WTC11 (cell line): Measurements from ENCODE around the gene PPP1R9A. TPM values are rescaled to one million over a fixed set of nuclear protein-coding genes. Genes with fewer than 3 reads are reported as not detected.

Source experiments
- ATAC-seq: fragments of 200-7000 bp; cut with Tn5 transposase; 2 replicates; pipeline ENCODE4 v1.10.0; 2021; ENCODE audit warnings: mild to moderate bottlenecking, moderate library complexity
- CTCF ChIA-PET: fragments of 300-600 bp; sonication (Branson Sonifier 250); formaldehyde crosslinking; loops from one replicate; lab custom pipeline; 2021; ENCODE audit warnings: antibody characterized with exemption; lab: Charles Lee
- POLR2A ChIA-PET: fragments of 350-600 bp; sonication (Branson Sonifier 250); formaldehyde crosslinking; loops from one replicate; lab custom pipeline; 2021; ENCODE audit warnings: antibody characterized with exemption; lab: Charles Lee
- DNase-seq: peaks from one replicate; pipeline ENCODE4 v3.0.0; 2021; ENCODE audit warnings: low spot score
- H3K27ac Mint-ChIP-seq: 2 replicates; pipeline ENCODE4 v1.8.0; 2021; ENCODE audit warnings: mixed read lengths
- H3K27me3 Mint-ChIP-seq: 2 replicates; pipeline ENCODE4 v1.8.0; 2021; ENCODE audit warnings: low read depth, mild to moderate bottlenecking, moderate library complexity, mixed read lengths
- H3K36me3 Mint-ChIP-seq: 2 replicates; pipeline ENCODE4 v1.8.0; 2021; ENCODE audit warnings: mixed read lengths
- H3K4me1 Mint-ChIP-seq: 2 replicates; pipeline ENCODE4 v1.8.0; 2022; ENCODE audit warnings: mixed read lengths
- H3K4me3 Mint-ChIP-seq: 2 replicates; pipeline ENCODE4 v1.8.0; 2021; ENCODE audit warnings: mild to moderate bottlenecking, moderate library complexity, mixed read lengths
- H3K9me3 Mint-ChIP-seq: 2 replicates; pipeline ENCODE4 v1.8.0; 2021; ENCODE audit warnings: mixed read lengths
- CBFB ChIP-seq: sonication (generic); formaldehyde crosslinking; IDR thresholded peaks from 2 replicates; pipeline ENCODE4 v1.8.1; 2022; ENCODE audit warnings: mild to moderate bottlenecking, low read depth, missing genetic modification reagents
- FOXP1 ChIP-seq: sonication (generic); formaldehyde crosslinking; IDR thresholded peaks from 2 replicates; pipeline ENCODE4 v1.8.0; 2022; ENCODE audit warnings: missing genetic modification reagents, mild to moderate bottlenecking, moderate library complexity, borderline replicate concordance
- SP1 ChIP-seq: sonication (generic); formaldehyde crosslinking; conservative IDR thresholded peaks from 2 replicates; pipeline ENCODE4 v1.8.1; 2022; ENCODE audit warnings: missing genetic modification reagents
- TCF7 ChIP-seq: sonication (generic); formaldehyde crosslinking; IDR thresholded peaks from 2 replicates; pipeline ENCODE4 v1.8.0; 2022; ENCODE audit warnings: mild to moderate bottlenecking, low read depth, missing genetic modification reagents, moderate library complexity
- ZNF138 ChIP-seq: sonication (generic); formaldehyde crosslinking; conservative IDR thresholded peaks from 2 replicates; pipeline ENCODE4 v1.8.1; 2022; ENCODE audit warnings: mild to moderate bottlenecking, moderate library complexity, missing genetic modification reagents
- ZNF317 ChIP-seq: sonication (generic); formaldehyde crosslinking; IDR thresholded peaks from 2 replicates; pipeline ENCODE4 v1.8.1; 2023; ENCODE audit warnings: low read depth, mild to moderate bottlenecking, moderate library complexity, missing genetic modification reagents, borderline replicate concordance
- ZNF416 ChIP-seq: fragments of 250-450 bp; sonication (Bioruptor Pico); IDR thresholded peaks from 2 replicates; pipeline ENCODE4 v1.9.0; 2021; ENCODE audit warnings: mild to moderate bottlenecking, inconsistent platforms
- total RNA-seq: library from RNA; stranded (reverse); gene quantifications from 3 replicates; pipeline ENCODE4 v1.2.3, GENCODE V29; 2021
- TF ChIP-seq, protein P1 (sequence below): sonication (generic); formaldehyde crosslinking; IDR thresholded peaks from 2 replicates; pipeline ENCODE4 v1.8.1; 2022; ENCODE audit warnings: low read depth, missing genetic modification reagents, borderline replicate concordance
- TF ChIP-seq, protein P2 (sequence below): sonication (generic); formaldehyde crosslinking; IDR thresholded peaks from 2 replicates; pipeline ENCODE4 v1.8.1; 2023; ENCODE audit warnings: mild to moderate bottlenecking, moderate library complexity, missing genetic modification reagents
- TF ChIP-seq, protein P3 (sequence below): sonication (generic); formaldehyde crosslinking; IDR thresholded peaks from 2 replicates; pipeline ENCODE4 v1.8.1; 2023; ENCODE audit warnings: mild to moderate bottlenecking, missing genetic modification reagents, borderline replicate concordance
- TF ChIP-seq, protein P4 (sequence below): sonication (generic); formaldehyde crosslinking; IDR thresholded peaks from 2 replicates; pipeline ENCODE4 v1.8.1; 2023; ENCODE audit warnings: mild to moderate bottlenecking, missing genetic modification reagents
- TF ChIP-seq, protein P5 (sequence below): fragments of 250-450 bp; sonication (Bioruptor Pico); IDR thresholded peaks from 2 replicates; pipeline ENCODE4 v1.9.0; 2021; ENCODE audit warnings: mild to moderate bottlenecking, borderline replicate concordance
- TF ChIP-seq, protein P6 (sequence below): sonication (generic); formaldehyde crosslinking; IDR thresholded peaks from 2 replicates; pipeline ENCODE4 v1.8.1; 2023; ENCODE audit warnings: mild to moderate bottlenecking, missing genetic modification reagents, moderate library complexity
- TF ChIP-seq, protein P7 (sequence below): sonication (generic); formaldehyde crosslinking; IDR thresholded peaks from 2 replicates; pipeline ENCODE4 v1.8.0; 2022; ENCODE audit warnings: mild to moderate bottlenecking, missing genetic modification reagents
- TF ChIP-seq, protein P8 (sequence below): fragments of 250-450 bp; sonication (Bioruptor Pico); IDR thresholded peaks from 2 replicates; pipeline ENCODE4 v1.9.0; 2021; ENCODE audit warnings: mild to moderate bottlenecking

The PPP1R9A gene
- total RNA-seq, 1 experiment from 2014 or later: 16.8 TPM

DNA sequence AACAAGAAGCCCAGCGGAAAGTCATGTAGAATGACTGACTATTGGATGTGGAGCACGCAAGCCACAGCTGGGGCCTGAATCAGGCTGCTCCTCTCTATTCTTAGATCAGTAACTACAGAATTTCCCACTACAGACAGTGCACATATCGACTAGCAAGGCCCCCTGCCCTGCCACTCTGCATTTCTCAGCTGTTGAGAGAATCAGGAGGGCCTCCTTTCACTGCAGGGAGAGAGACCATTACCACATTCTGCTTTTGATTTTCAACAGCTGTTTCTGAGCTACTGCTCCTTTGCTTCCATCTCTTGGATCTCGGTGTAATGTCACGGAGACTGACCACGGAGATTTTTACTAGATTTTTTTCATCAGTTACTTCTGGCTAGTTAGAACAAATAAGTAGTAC lies 343.2 kb downstream of the PPP1R9A start (continued):
- TF ChIP-seq, protein P1, sequence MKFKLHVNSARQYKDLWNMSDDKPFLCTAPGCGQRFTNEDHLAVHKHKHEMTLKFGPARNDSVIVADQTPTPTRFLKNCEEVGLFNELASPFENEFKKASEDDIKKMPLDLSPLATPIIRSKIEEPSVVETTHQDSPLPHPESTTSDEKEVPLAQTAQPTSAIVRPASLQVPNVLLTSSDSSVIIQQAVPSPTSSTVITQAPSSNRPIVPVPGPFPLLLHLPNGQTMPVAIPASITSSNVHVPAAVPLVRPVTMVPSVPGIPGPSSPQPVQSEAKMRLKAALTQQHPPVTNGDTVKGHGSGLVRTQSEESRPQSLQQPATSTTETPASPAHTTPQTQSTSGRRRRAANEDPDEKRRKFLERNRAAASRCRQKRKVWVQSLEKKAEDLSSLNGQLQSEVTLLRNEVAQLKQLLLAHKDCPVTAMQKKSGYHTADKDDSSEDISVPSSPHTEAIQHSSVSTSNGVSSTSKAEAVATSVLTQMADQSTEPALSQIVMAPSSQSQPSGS (CRISPR knock-in tag): no peak
- no peak for TF ChIP-seq ZNF317
- TF ChIP-seq, all 79 proteins: peak for 0

DNA sequence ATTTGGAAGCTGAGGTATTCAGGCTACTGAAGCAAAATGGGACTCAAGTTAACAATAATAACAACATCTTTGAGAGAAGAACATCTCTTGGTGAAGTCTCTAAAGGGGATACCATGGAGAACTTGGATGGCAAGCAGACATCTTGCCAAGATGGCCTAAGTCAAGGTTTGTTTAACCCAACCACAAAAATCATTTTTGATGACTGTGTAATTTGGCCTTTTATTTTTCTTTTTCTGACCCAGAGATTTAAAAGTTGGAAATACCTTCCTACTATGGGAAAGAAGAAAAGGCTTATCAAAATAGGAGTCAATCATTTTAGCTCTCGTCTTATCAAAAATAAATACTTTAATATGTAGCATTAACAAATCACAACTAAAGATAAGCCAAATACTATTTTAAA lies 344.6 kb downstream of the PPP1R9A start:
- no peak overlapping the region for H3K4me3 Mint-ChIP-seq
- no peaks in the 10 kb centered on the region for H3K27me3 Mint-ChIP-seq
- H3K27ac Mint-ChIP-seq: no peak overlapping the region
- H3K9me3 Mint-ChIP-seq: no peaks in the 10 kb centered on the region
- CTCF ChIA-PET: interaction anchor here (1.1 to 1.5 kb wide), 2 partner anchors 225 to 227 kb away, joined by 3 read pairs; no protein-coding TSS in a partner anchor
- peaks cover 7% of the 10 kb centered on the region for H3K4me1 Mint-ChIP-seq
- TF ChIP-seq, protein P2, sequence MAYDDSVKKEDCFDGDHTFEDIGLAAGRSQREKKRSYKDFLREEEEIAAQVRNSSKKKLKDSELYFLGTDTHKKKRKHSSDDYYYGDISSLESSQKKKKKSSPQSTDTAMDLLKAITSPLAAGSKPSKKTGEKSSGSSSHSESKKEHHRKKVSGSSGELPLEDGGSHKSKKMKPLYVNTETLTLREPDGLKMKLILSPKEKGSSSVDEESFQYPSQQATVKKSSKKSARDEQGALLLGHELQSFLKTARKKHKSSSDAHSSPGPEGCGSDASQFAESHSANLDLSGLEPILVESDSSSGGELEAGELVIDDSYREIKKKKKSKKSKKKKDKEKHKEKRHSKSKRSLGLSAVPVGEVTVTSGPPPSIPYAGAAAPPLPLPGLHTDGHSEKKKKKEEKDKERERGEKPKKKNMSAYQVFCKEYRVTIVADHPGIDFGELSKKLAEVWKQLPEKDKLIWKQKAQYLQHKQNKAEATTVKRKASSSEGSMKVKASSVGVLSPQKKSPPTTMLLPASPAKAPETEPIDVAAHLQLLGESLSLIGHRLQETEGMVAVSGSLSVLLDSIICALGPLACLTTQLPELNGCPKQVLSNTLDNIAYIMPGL (CRISPR knock-in tag): no peak
- TF ChIP-seq ZNF416 (no peak), ZNF138 (CRISPR knock-in tag) (no peak), SP1 (CRISPR knock-in tag) (no peak), TCF7 (no peak), CBFB (CRISPR knock-in tag) (no peak), FOXP1 (CRISPR knock-in tag) (no peak)
- TF ChIP-seq, protein P3, sequence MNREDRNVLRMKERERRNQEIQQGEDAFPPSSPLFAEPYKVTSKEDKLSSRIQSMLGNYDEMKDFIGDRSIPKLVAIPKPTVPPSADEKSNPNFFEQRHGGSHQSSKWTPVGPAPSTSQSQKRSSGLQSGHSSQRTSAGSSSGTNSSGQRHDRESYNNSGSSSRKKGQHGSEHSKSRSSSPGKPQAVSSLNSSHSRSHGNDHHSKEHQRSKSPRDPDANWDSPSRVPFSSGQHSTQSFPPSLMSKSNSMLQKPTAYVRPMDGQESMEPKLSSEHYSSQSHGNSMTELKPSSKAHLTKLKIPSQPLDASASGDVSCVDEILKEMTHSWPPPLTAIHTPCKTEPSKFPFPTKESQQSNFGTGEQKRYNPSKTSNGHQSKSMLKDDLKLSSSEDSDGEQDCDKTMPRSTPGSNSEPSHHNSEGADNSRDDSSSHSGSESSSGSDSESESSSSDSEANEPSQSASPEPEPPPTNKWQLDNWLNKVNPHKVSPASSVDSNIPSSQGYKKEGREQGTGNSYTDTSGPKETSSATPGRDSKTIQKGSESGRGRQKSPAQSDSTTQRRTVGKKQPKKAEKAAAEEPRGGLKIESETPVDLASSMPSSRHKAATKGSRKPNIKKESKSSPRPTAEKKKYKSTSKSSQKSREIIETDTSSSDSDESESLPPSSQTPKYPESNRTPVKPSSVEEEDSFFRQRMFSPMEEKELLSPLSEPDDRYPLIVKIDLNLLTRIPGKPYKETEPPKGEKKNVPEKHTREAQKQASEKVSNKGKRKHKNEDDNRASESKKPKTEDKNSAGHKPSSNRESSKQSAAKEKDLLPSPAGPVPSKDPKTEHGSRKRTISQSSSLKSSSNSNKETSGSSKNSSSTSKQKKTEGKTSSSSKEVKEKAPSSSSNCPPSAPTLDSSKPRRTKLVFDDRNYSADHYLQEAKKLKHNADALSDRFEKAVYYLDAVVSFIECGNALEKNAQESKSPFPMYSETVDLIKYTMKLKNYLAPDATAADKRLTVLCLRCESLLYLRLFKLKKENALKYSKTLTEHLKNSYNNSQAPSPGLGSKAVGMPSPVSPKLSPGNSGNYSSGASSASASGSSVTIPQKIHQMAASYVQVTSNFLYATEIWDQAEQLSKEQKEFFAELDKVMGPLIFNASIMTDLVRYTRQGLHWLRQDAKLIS (CRISPR knock-in tag): no peak
- TF ChIP-seq, protein P4, sequence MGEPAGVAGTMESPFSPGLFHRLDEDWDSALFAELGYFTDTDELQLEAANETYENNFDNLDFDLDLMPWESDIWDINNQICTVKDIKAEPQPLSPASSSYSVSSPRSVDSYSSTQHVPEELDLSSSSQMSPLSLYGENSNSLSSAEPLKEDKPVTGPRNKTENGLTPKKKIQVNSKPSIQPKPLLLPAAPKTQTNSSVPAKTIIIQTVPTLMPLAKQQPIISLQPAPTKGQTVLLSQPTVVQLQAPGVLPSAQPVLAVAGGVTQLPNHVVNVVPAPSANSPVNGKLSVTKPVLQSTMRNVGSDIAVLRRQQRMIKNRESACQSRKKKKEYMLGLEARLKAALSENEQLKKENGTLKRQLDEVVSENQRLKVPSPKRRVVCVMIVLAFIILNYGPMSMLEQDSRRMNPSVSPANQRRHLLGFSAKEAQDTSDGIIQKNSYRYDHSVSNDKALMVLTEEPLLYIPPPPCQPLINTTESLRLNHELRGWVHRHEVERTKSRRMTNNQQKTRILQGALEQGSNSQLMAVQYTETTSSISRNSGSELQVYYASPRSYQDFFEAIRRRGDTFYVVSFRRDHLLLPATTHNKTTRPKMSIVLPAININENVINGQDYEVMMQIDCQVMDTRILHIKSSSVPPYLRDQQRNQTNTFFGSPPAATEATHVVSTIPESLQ: no peak
- TF ChIP-seq, protein P5, sequence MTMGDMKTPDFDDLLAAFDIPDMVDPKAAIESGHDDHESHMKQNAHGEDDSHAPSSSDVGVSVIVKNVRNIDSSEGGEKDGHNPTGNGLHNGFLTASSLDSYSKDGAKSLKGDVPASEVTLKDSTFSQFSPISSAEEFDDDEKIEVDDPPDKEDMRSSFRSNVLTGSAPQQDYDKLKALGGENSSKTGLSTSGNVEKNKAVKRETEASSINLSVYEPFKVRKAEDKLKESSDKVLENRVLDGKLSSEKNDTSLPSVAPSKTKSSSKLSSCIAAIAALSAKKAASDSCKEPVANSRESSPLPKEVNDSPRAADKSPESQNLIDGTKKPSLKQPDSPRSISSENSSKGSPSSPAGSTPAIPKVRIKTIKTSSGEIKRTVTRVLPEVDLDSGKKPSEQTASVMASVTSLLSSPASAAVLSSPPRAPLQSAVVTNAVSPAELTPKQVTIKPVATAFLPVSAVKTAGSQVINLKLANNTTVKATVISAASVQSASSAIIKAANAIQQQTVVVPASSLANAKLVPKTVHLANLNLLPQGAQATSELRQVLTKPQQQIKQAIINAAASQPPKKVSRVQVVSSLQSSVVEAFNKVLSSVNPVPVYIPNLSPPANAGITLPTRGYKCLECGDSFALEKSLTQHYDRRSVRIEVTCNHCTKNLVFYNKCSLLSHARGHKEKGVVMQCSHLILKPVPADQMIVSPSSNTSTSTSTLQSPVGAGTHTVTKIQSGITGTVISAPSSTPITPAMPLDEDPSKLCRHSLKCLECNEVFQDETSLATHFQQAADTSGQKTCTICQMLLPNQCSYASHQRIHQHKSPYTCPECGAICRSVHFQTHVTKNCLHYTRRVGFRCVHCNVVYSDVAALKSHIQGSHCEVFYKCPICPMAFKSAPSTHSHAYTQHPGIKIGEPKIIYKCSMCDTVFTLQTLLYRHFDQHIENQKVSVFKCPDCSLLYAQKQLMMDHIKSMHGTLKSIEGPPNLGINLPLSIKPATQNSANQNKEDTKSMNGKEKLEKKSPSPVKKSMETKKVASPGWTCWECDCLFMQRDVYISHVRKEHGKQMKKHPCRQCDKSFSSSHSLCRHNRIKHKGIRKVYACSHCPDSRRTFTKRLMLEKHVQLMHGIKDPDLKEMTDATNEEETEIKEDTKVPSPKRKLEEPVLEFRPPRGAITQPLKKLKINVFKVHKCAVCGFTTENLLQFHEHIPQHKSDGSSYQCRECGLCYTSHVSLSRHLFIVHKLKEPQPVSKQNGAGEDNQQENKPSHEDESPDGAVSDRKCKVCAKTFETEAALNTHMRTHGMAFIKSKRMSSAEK (CRISPR knock-in tag): no peak
- TF ChIP-seq, protein P6, sequence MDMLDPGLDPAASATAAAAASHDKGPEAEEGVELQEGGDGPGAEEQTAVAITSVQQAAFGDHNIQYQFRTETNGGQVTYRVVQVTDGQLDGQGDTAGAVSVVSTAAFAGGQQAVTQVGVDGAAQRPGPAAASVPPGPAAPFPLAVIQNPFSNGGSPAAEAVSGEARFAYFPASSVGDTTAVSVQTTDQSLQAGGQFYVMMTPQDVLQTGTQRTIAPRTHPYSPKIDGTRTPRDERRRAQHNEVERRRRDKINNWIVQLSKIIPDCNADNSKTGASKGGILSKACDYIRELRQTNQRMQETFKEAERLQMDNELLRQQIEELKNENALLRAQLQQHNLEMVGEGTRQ (CRISPR knock-in tag): no peak
- TF ChIP-seq, protein P7, sequence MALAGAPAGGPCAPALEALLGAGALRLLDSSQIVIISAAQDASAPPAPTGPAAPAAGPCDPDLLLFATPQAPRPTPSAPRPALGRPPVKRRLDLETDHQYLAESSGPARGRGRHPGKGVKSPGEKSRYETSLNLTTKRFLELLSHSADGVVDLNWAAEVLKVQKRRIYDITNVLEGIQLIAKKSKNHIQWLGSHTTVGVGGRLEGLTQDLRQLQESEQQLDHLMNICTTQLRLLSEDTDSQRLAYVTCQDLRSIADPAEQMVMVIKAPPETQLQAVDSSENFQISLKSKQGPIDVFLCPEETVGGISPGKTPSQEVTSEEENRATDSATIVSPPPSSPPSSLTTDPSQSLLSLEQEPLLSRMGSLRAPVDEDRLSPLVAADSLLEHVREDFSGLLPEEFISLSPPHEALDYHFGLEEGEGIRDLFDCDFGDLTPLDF: no peak
- TF ChIP-seq, protein P8, sequence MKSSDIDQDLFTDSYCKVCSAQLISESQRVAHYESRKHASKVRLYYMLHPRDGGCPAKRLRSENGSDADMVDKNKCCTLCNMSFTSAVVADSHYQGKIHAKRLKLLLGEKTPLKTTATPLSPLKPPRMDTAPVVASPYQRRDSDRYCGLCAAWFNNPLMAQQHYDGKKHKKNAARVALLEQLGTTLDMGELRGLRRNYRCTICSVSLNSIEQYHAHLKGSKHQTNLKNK (CRISPR knock-in tag): no peak
- TF ChIP-seq, protein P1 (CRISPR knock-in tag): no peak
- no peaks in the 10 kb centered on the region; the same call in 1 of the 2 replicates for H3K36me3 Mint-ChIP-seq
- ATAC-seq: no peak
- POLR2A ChIA-PET: no interaction called here
- DNase-seq: no peak
